ENCODE data around the gene HABP4. TPM values are rescaled to one million over a fixed set of nuclear protein-coding genes. Genes with fewer than 3 reads are reported as not detected.
"Not testable (repeated sequence)": the region's sequence is repeated elsewhere in the genome, so short reads cannot be mapped to it uniquely, and the experiment has no call there.

HABP4 gene
- polyA plus RNA-seq, 4 donors = 20.9 to 22.5 (median 21.6) TPM

DNA sequence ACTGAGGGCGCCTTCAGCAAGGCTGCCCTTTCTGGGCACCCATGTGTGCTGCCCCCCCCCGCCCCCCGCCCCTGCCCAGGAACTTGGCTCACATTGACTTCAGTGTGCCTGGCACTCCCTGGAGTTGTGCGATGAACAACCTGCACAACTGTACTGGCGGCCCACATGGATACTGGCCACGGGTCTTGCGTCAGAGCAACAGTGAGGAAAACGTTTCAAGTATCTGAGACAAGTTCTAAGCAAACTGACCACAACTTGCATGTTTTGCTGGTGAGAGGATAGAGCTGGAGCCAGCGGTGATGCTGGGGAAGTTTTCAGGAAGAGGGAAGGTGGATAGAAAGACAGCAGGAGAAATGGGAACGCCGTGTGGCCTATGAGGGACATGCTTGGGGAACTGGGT, 45.4 kb downstream of the HABP4 start:
- DNase-seq (ENCODE audit: low read depth in 4 of 4, low spot score in 3 of 4) = no peak

DNA sequence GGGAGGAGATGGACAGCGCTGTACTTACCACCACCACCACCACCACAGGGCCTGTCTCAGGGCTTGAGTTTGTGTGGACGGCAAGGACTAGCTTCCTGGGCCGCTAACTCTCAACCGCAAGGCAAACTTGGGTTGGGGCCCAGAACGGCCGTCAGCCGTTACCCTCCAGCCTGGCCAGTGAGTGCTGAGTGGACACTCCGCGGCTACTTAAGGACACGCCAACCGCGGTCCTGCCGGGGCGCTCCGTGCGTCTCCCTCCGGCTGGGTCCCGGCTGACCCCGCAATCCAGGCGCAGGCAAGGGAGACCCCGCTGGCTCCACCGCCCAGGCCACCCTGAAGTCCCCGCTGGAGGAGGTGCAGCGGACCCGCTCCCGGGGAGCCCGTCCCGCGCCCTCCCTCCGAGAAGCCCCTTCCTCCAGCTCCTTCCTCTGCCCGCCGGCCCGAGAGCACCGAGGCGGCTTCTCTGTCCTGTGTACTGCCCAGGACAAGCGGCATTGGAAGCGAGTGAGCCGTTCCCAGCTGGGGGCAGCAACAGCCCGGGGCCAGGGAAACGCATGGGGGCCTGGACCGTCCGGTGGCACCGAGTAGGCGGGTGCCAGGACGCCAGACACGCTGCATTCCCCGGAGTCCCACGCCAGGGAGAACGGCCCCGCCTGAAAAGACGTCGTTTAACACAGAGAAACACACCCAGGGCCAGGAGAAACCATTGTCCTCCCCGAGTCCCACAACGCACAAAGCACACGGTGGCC, 46.6 kb downstream of the HABP4 start:
- DNase-seq (ENCODE audit: low read depth in 4 of 4, low spot score in 3 of 4) = no peak

DNA sequence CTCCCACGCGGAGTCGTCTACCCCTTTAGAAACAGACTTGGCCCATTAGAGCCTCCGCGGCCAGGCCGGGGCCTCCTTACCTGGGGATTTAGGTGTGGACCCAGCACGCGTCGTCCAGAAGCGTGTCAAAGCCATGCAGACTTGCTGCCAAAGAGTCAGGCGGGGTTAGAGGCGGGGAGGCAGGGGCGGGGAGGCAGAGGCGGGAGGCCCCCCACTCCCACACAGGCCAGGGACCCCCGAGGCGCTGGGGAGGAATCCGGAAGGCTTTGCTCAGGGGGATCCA, 47.1 kb downstream of the HABP4 start:
- no peak for DNase-seq (ENCODE audit: low read depth in 4 of 4, low spot score in 3 of 4)

DNA sequence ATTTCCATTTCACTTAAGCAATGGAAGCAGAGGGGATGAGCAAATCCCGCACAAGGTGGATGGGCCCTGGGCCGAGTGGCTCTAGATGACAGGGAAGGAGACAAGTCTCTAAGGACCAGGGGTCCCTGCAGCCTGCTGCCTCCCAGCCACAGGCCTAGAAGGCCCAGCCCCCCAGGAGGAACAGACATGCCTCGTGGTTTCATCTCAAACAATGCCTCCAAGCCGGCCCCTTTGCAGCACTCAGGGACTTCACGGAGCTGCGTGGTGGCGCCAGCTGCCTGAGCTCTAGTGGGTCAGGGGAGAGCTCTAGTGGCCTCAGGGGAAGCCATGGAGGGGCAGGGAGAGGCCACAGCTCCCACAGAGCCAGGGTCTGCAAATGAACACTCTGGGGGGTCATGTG, 48.8 kb downstream of the HABP4 start:
- no peak for DNase-seq (ENCODE audit: low read depth in 4 of 4, low spot score in 3 of 4)

DNA sequence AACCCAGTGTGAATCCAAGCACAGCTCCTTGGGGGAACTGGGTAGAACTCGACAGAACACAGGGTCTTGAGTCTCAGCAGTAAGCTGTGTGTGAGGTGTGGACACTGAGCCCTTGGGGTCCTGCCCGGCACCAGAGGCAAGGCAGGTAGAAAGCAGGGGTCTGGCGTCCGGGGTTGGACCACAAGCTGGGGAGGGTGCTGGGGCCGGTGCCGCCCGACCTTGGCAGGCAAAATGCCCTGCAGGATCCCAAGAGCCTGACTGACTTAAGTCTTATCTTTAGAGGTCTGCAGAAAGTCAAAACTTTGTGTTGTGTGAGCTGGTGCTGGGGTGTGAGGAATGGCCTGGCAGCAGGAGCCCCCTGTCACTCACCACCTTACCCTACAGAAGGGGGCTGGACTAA, 49.3 kb downstream of the HABP4 start:
- DNase-seq (ENCODE audit: low read depth in 4 of 4, low spot score in 3 of 4) = no peak

DNA sequence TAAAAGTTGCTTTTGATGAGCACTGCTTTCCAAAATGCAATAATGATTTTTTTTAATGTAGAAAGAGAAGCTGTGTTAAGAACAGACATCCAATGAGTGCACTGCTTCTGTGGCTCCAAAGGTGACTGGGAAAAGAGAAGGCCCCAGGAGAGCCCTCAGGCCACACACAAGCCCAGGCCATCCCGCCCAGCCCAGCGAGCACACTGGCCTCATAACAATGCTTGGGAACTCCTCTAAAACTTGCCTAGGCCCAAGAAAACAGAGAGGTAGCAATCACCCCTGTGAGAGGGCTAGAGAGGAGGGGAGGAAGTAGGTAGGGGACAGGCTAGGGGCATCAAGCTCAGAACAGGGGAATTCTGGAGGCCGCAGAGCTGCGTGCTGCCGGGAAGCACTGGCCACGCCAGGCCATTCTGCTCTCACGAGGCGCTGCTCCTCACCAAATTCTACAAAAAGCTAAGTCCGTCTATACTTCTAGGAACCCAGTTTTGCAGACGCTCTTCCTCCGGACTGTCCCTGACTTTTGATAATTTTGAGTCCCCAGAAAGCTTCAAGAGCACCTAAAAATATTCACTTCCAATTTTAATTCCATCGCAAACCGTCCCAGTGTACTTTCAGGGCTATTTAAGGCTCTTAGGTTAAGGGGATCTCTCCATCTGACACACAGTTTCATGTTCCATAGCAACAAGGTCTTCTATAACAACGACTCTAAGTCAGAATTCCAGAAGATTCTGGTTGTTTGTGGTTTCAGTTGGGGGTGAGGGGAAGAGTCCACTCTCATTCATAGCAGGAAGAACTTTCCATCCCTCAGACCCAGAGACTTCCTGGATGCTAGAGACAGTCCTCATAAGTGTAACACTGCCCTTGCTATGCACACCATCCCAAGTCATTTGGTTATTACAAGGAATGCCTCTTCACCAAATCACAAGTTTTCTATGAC, 51.0 kb downstream of the HABP4 start:
- no peak for DNase-seq (ENCODE audit: low read depth in 4 of 4, low spot score in 3 of 4)

DNA sequence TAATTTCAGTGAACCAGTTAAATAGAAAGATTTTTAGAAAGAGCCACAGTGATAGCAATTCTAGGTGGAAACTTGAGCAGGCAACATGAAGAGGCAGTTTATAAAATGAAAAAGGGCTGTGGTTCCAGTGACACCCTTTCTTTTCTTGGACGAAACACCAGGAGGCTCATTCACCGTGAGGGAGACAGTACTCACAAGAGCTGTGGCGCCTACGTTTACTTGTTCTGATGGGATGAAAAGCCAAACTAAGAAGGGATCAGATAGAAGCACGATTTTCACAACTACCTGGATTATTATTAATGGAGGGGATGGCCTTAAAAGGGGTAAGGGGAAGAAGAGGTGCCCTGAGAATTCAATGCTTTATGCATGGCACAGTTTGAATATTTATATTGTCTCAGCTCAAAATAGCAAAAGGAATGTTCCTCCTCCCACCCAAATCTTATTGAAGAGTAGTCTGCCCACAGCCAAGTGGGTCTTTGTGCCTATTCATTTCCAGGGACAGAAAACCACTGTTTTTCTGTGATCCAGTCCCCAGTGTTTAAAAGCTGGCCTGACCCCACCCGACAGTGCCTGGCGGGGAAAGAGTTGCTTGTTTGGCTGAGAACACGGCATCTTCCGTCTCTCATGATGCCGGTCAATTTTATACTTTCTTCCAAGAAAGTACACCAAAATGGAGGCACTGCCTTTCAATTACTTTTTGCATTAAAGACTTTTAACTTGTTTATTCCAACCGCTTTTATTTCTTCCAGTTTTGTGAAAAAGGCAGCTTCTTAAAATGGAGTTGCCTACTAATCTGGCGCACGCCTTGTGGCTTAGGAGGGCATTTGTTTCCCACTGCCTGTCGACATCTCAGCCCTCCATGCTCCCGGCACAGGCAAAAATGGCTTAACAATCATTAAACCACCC, 51.9 kb downstream of the HABP4 start:
- DNase-seq (ENCODE audit: low read depth in 4 of 4, low spot score in 3 of 4) = no peak

DNA sequence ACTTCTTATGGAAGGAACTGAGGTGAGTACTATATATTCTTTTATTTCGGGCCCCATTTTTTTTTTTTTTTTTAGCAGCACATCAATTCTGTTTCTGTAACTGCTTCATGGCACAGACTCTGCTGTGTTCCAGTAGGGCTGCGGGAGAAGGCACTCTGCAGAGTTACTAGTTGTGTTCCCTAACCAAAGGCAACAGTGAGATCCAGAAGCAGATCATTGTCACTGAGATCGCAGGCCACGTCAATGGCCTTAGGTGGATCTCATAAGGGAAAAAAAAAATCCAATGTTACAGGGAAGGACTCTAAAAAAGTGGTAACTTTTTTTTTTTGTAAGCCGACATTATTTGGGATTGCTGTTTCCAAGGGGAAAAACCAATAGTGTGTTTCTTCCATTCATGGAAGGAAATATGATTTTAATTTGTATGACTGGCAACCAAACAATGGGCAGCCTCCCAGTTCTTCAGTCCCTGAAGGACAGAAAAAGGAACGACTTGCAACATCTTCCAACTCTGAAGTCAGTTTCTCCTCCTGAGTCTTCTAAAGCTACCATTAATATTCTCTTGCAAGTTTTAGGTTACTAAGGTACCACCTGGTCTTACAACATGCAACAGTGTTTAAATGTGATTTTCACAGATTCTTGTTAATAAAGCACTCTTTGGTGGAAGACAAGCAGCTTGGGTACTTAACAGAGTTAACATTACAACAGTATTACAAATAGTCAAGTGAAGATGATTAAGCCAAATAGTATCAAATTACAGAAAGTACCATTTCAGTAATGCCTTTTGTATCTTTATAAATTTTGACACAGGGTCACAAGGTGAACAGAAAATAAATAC, 52.8 kb downstream of the HABP4 start:
- DNase-seq (ENCODE audit: low read depth in 4 of 4, low spot score in 3 of 4) = no peak

DNA sequence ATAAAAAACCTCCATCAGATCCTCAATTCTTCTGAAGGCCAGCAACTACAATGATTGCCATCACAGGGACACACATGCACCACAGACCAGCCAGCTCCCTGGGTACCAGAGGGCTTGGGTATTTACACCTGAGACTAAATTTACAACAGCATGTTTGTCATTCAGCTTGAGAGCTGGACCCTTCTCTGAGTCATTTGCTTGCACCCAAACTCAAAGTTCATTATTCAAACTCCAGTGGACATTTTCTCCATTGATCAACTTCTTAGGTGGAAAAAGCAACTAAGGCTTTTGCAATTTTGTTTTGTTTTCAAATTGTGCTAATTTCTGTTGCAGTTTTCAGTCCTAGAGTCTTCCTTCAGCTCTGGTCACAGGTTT, 53.4 kb downstream of the HABP4 start:
- DNase-seq (ENCODE audit: low read depth in 4 of 4, low spot score in 3 of 4) = not testable (repeated sequence)

DNA sequence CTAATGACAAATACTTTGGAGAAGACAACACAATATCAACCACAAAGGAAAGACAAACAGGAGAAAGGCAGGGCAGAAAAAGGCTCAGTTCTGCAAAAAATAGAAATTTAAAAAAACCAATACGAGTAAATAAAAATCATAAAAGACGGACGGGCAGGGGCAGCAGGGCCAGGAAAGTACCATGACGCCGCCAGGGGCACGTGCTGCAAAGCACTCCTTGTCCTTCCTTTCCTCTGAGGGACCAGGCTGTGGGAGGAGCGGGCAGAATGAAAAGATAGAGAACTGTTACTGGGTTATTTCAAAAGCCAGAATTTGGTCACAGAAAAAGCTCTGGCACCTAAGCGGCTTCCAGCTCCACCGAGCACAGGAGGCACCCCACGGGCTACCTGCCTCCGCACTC, 53.9 kb downstream of the HABP4 start:
- no peak for DNase-seq (ENCODE audit: low read depth in 4 of 4, low spot score in 3 of 4)

DNA sequence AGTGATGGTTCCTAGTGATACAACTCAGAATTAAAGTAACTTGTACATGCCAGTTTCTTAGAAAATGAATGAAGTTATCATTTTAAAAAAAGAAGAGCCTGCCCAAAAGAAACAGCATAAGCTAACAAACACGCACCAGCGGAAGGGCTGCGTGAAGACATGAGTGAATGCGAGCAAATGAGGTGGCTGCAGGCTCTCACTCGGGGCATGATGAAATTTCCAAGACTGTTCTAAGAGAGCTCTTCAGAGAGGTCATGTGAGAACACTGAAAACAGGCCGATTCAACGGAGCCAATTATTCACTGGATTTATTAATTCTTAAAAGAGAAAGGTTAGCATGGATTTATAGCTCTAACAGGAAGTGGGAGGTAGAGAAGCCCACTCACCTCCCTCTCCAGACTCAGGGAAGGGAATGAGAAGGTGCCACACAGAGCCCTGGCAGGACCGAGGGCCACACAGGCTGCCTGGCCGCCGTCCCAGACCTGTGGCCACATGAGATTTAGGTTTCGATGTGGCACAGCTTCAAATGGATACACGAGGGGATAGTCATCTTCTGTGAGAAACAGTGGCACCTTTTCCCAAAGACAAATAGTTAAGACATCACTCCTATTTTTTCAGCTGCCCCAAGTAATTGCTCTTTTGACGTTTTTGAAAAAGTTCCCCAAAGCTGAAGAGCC, 55.5 kb downstream of the HABP4 start:
- DNase-seq (ENCODE audit: low read depth in 4 of 4, low spot score in 3 of 4) = no peak

DNA sequence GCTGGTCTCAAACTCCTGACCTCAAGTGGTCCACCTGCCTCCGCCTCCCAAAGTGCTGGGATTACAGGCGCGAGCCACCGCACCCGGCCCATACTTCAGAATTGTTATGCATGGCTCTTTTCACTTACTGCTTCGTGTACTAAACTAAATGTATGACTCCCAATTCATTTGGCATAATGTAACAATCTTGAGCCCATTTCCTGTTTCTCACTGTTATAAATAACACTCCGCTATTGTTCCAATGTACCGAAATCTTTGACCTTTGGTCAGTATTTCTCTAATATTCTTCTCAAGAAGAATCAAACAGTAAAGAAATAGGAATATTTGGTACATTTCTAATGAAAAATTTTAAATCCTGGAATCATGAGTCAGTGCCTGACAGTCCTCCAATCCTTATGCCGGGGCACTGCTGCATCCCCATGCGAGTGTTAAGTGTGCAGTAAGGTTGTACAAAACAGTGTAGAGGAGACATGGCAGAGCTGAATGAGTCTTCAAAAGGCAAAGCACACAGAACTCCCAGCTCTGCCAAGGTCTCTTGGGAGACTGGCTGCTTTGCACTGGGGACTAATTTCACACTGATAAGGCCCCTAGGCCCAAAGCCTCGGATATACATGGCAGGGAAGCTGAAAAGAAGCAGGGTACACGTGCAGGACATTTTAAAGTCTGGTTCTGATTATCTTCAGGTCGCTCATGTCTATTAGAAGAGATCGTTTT, 58.4 kb downstream of the HABP4 start:
- no peak for DNase-seq (ENCODE audit: low read depth in 4 of 4, low spot score in 3 of 4)

DNA sequence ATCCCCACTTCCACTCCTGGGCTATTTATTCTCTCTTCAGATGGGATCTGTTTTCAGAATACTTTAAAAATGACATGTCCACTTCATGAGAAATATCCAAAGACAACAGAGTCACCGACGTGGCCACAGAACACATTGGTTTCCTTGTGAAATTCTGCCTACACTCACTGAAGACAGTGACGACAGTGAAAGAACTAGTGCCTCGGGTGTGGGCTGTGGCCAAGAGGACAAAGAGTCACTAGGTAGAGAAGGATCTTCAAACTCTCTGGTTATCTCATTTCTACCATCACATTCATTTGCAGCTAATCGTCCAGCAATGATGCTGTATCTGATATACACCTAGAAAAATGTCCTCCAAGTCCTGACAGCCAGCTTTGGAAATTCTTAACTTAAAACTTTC, 59.1 kb downstream of the HABP4 start:
- no peak for DNase-seq (ENCODE audit: low read depth in 4 of 4, low spot score in 3 of 4)

DNA sequence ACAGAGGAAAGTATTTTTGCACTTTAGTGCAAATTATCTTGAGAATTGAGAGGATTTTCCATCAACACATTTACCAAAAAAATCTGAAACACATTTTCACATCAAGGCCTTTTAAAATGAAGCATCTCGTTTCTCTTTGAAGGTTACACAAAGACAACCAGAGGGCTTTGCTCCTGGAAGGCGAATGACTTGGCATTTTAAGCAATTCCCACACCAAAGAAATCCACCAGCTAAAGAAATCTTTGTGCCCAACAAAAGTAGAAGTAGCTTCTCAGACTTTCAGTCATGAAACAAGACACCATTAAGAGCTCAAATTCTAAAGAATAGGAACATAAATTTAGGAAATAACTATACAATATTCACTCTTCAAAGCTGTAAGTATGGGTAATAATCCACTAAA, 59.9 kb downstream of the HABP4 start:
- no peak for DNase-seq (ENCODE audit: low read depth in 4 of 4, low spot score in 3 of 4)

DNA sequence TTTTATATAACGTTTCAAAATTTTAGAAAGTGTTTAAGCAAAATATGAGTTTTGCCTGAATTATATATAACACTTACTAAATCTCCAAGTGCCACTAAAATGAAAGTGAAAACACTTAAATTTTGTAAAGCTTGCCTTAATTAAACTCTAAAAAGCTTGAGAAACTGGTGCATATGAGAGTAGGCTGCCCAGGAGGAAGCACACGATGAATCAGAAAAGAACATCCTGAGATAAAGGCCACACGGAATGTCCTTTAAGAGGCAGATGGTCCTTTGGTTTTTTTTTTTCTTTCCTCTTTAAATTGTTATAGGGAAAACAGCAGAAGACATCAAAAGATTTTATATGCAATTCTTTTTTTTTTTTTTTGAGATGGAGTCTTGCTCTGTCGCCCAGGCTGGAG, 60.3 kb downstream of the HABP4 start:
- no peak for DNase-seq (ENCODE audit: low read depth in 4 of 4, low spot score in 3 of 4)

DNA sequence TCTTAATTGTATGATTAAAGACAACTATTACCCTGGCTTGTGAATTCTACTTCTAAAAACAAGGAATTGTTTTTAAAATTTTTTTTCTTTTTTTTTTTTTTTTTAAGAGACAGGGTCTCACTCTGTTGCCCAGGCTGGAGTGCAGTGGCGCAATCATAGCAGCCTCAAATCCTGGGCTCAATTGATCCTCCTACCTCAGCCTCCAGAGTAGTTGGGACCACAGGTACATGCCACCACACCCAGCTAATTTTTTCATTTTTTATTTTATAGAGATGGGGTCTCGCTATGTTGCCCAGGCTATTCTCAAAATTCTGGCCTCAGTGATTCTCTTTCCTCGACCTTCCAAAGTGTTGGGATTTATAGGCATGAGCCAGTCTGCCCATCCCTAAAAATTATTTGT, 62.3 kb downstream of the HABP4 start:
- no peak for DNase-seq (ENCODE audit: low read depth in 4 of 4, low spot score in 3 of 4)

DNA sequence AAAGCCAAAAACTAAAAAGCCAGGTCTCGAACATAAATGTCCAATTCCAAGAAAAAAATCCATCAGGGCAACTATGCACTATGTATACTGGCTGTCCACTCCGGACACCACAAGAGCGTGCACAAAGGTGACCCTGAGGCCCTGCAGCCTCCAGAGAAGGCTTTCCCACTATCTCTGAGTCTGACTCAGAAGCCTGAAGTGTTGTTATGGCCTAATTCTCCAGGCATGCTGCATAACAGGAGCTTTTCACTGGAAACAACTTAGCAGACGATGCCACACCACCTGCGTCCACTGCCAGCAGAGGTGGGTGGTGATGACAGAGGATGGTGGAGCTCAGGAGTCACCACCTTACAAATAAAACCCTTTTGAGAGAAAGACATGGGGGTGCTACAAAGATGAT, 63.7 kb downstream of the HABP4 start:
- DNase-seq (ENCODE audit: low read depth in 4 of 4, low spot score in 3 of 4) = no peak

DNA sequence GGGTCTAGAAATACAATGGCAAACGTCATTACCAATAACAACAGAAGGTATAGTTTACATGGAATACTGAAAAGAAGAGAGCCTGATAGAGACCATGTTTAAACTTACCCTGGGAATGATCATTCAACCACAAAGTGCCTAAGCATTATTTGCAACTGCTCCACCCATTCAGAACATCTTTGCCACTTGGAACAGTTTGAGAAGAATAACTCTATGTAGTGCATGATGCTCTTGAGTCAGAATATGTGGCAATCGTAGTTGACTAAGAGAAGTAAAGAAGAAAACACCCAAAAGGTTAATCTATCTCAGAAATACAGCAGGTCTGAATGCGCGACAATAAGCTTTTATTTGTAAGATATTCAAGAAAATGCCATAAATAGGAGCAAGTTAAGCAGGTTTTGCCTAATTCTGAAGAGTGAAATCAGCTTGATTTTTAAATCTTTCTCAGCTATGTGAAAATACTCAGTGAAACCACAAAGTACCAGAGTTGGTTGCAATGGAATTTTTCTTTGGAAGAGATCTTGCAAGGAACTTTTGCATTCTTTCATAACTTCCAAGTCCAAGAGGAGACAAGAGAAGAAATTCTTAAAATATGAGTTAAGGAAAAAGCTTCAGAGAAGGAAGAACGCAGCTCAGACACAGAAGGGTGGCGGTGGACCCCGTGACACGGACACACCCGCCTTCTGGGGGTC, 64.3 kb downstream of the HABP4 start:
- DNase-seq (ENCODE audit: low read depth in 4 of 4, low spot score in 3 of 4) = no peak

DNA sequence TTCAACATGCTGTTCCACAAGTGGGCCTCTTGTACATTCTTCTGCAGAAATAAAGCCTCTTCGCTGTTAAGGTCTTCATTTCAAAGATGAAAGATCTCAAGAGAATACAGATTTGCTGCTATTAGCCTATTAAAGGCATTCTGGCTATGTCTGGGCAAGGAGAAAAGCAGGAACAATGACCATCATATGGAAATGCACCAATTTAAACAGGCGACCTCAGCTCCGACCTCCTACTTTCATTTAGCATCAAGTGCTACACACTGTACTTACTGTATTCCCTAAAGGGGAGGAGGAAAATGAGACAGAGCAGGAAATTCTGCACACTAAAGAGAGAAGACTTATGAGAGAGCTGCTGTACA, 64.8 kb downstream of the HABP4 start:
- no peak for DNase-seq (ENCODE audit: low read depth in 4 of 4, low spot score in 3 of 4)

Data from right renal pelvis (tissue), 4 donors.